ENCODE data around the gene BCL2L1. TPM values are rescaled to one million over a fixed set of nuclear protein-coding genes. Genes with fewer than 3 reads are reported as not detected.

BCL2L1 gene
- total RNA-seq (10 to 100 TPM; 34.5 to 95.1 (median 76.3) TPM), polyA plus RNA-seq (100 to 1,000 TPM in 1 of 3 donors, 10 to 100 TPM in 2; 42.3 to 204 (median 48.2) TPM)
- long read RNA-seq, donor 1, partial matches to known transcripts = 0 of 21 reads
- long read RNA-seq, donor 1, other reads (novel, unspliced or antisense) = 15 of 21 reads
- long read RNA-seq, donor 2, transcript BCL2L1-201 (3 exons, 2,610 nt) = major isoform, 13 of 52 reads
- long read RNA-seq, donor 2, partial matches to known transcripts = 0 of 52 reads
- long read RNA-seq, donor 2, other reads (novel, unspliced or antisense) = 36 of 52 reads

- 0 to 1% (median 0%) methylated on average over 38 of the region's 38 CpGs for WGBS, 3 donors
- intact Hi-C loops (cut with DNase I) = loop anchor here (2.0 to 10.0 kb wide), 3 partner anchors 14 to 312 kb away; no protein-coding TSS in a partner anchor
- DNase-seq (peak; percentile 88 to 94), ATAC-seq (peak; percentile 75 to 83 (median 78))
- H3K27ac ChIP-seq = peak within 1 kb of the TSS; percentile 98
- TF ChIP-seq CTCF (IDR thresholded peaks at IDR 0.05) = peak; percentile 77
- peaks cover 7 to 41% of the 10 kb centered on the region in 2 donors for H3K36me3 ChIP-seq (ENCODE audit: insufficient read depth in 1 of 2, low read depth in 1 of 2)
- H3K9me3 ChIP-seq = no peaks in the 10 kb centered on the region
- H3K4me3 ChIP-seq = peak within 1 kb of the TSS; percentile 85
- peaks cover 30% of the 10 kb centered on the region for H3K4me1 ChIP-seq
- no peaks in the 10 kb centered on the region for H3K27me3 ChIP-seq (ENCODE audit: insufficient read depth in 3 of 3, low read length in 2 of 3)
These were observed at the start of gene BCL2L1 for GRCh38 chr20:31722257-31723068. BCL2L1 (minus strand) TSS chr20:31722868; CDS start chr20:31722218, 650 bp downstream.

- H3K27ac ChIP-seq = no peak overlapping the region
- H3K4me1 ChIP-seq = no peaks in the 10 kb centered on the region
- WGBS, 3 donors = 30 to 59% (median 32%) methylated on average over 1 of the region's 1 CpG
- no peaks in the 10 kb centered on the region for H3K27me3 ChIP-seq (ENCODE audit: insufficient read depth in 3 of 3, low read length in 2 of 3)
- H3K4me3 ChIP-seq = peak overlapping the region; percentile 15
- intact Hi-C loops (cut with DNase I) = no loop called here
- ATAC-seq (no peak), DNase-seq (no peak)
- no peaks in the 10 kb centered on the region for H3K36me3 ChIP-seq (ENCODE audit: insufficient read depth in 1 of 2, low read depth in 1 of 2)
- no peak for TF ChIP-seq CTCF (IDR thresholded peaks at IDR 0.05)
- H3K9me3 ChIP-seq = no peaks in the 10 kb centered on the region
These were observed 47.6 kb upstream of the BCL2L1 start for GRCh38 chr20:31770243-31770642.

GRCh38 chr20:31769681-31770080 lies 47.0 kb upstream of the BCL2L1 start:
- Histone ChIP-seq H3K27me3 (ENCODE audit: insufficient read depth in 3 of 3, low read length in 2 of 3) (no peaks in the 10 kb centered on the region), H3K27ac (no peak overlapping the region), H3K4me1 (no peaks in the 10 kb centered on the region), H3K36me3 (ENCODE audit: insufficient read depth in 1 of 2, low read depth in 1 of 2) (no peaks in the 10 kb centered on the region), H3K4me3 (no peak overlapping the region), H3K9me3 (no peaks in the 10 kb centered on the region)
- intact Hi-C loops (cut with DNase I) = no loop called here
- no peak for TF ChIP-seq CTCF (IDR thresholded peaks at IDR 0.05)
- 77 to 90% (median 84%) methylated on average over 5 of the region's 5 CpGs for WGBS, 3 donors
- ATAC-seq (no peak), DNase-seq (no peak)

- no peaks in the 10 kb centered on the region for H3K4me1 ChIP-seq
- H3K9me3 ChIP-seq = no peaks in the 10 kb centered on the region
- intact Hi-C loops (cut with DNase I) = no loop called here
- H3K27ac ChIP-seq = no peak overlapping the region
- ATAC-seq = no peak
- no peaks in the 10 kb centered on the region for H3K36me3 ChIP-seq (ENCODE audit: insufficient read depth in 1 of 2, low read depth in 1 of 2)
- no peak for DNase-seq
- no peak for TF ChIP-seq CTCF (IDR thresholded peaks at IDR 0.05)
- H3K27me3 ChIP-seq (ENCODE audit: insufficient read depth in 3 of 3, low read length in 2 of 3) = no peaks in the 10 kb centered on the region
- 96 to 98% (median 97%) methylated on average over 3 of the region's 3 CpGs for WGBS, 3 donors
- H3K4me3 ChIP-seq = no peak overlapping the region
These were observed 45.1 kb upstream of the BCL2L1 start for GRCh38 chr20:31767805-31768204.

Data from psoas muscle (tissue), 8 donors.